Endothelial cell of umbilical vein (primary cell): ENCODE data around the gene ACTR3. TPM values are rescaled to one million over a fixed set of nuclear protein-coding genes. Genes with fewer than 3 reads are reported as not detected.

Source experiments
- BruUV-seq: library from RNA; stranded (reverse); fragments of 400-500 nt; replicated peaks from 2 replicates; lab custom pipeline; 2021; lab: Mats Ljungman, UMichigan
- CTCF ChIA-PET: fragments of 300-600, 350-600 bp; sonication (Branson Sonifier 250); formaldehyde crosslinking; loops from one replicate; lab custom pipeline; 2021; ENCODE audit warnings: antibody characterized with exemption, inconsistent platforms; lab: Charles Lee
- POLR2A ChIA-PET: fragments of 300-600, 350-600 bp; sonication (Branson Sonifier 250); formaldehyde crosslinking; loops from one replicate; lab custom pipeline; 2021; ENCODE audit warnings: antibody characterized with exemption, inconsistent platforms; lab: Charles Lee
- DNase-seq: peaks from one replicate; pipeline ENCODE4 v3.0.0-alpha.2; 2011; ENCODE audit warnings: low read depth, low spot score
- FAIRE-seq: peaks from 2 replicates; lab custom pipeline; 2011; peaks lifted over from hg19 to GRCh38; lab: Jason Lieb, UNC
- H2AFZ ChIP-seq: 2 replicates; pipeline ENCODE4 v1.6.0; 2012; ENCODE audit warnings: low read depth, low read length, control low read depth, inconsistent platforms
- H3K27ac ChIP-seq: 2 replicates; pipeline ENCODE4 v1.5.1; 2011; ENCODE audit warnings: low read depth, mild to moderate bottlenecking, control low read depth, low read length, moderate library complexity; ENCODE audit not compliant: insufficient read depth
- H3K27me3 ChIP-seq, 2 experiments: 2 replicates each; pipeline versions ENCODE4 v1.6.0 to v1.6.1; 2011; ENCODE audit warnings: low read length in 2 of 2, mixed read lengths in 1 of 2; ENCODE audit not compliant: control insufficient read depth in 2 of 2, insufficient read depth in 2 of 2
- H3K36me3 ChIP-seq, 2 experiments: 2 replicates in 1 of 2; 3 replicates in 1 of 2; pipeline ENCODE4 v1.5.1; 2011; ENCODE audit warnings: low read length in 2 of 2, mild to moderate bottlenecking in 1 of 2, moderate library complexity in 1 of 2; ENCODE audit not compliant: control insufficient read depth in 2 of 2, insufficient read depth in 2 of 2; ENCODE audit errors: extremely low read depth in 1 of 2
- H3K4me1 ChIP-seq: 3 replicates; pipeline ENCODE4 v1.5.1; 2011; ENCODE audit warnings: mild to moderate bottlenecking, low read length; ENCODE audit not compliant: control insufficient read depth, insufficient read depth; ENCODE audit errors: extremely low read depth
- H3K4me2 ChIP-seq: 2 replicates; pipeline ENCODE4 v1.6.1; 2011; ENCODE audit warnings: low read length, control low read depth, mixed read lengths; ENCODE audit not compliant: insufficient read depth
- H3K4me3 ChIP-seq, 3 experiments: fragments of 200-600 bp in 1 of 3; sonication (generic), shearing (Covaris generic) in 1 of 3; replicated peaks in 1 of 3; 2 replicates each; pipeline ENCODE4 v1.5.1; 2011 to 2016; ENCODE audit warnings: control low read depth in 3 of 3, low read length in 3 of 3, mild to moderate bottlenecking in 2 of 3, inconsistent platforms in 1 of 3, low read depth in 1 of 3, moderate library complexity in 1 of 3; ENCODE audit not compliant: insufficient read depth in 1 of 3
- H3K79me2 ChIP-seq: 2 replicates; pipeline ENCODE4 v1.6.0; 2012; ENCODE audit warnings: low read length, inconsistent platforms; ENCODE audit not compliant: control insufficient read depth, insufficient read depth
- H3K9ac ChIP-seq: replicated peaks from 2 replicates; pipeline ENCODE3; 2011; ENCODE audit warnings: low read length, control low read depth; ENCODE audit not compliant: insufficient read depth; ENCODE audit errors: extremely low read depth
- H3K9me1 ChIP-seq: replicated peaks from 3 replicates; pipeline ENCODE4 v1.6.0; 2011; ENCODE audit warnings: mild to moderate bottlenecking, low read length; ENCODE audit not compliant: control insufficient read depth, insufficient read depth; ENCODE audit errors: extremely low read depth
- H3K9me3 ChIP-seq: replicated peaks from 2 replicates; pipeline ENCODE4 v1.5.1; 2012; ENCODE audit warnings: low read length, inconsistent platforms; ENCODE audit not compliant: control insufficient read depth, insufficient read depth
- H4K20me1 ChIP-seq: replicated peaks from 2 replicates; pipeline ENCODE3; 2011; ENCODE audit warnings: mild to moderate bottlenecking, low read length; ENCODE audit not compliant: control insufficient read depth, insufficient read depth; ENCODE audit errors: extremely low read depth
- CTCF ChIP-seq, 2 donors: IDR thresholded peaks; 1 replicate in 1 of 2; 2 replicates in 1 of 2; pipeline ENCODE4 v1.5.1; 2011; ENCODE audit warnings: low read length in 2 of 2, mild to moderate bottlenecking in 2 of 2, moderate library complexity in 2 of 2, control low read depth in 1 of 2, inconsistent platforms in 1 of 2, low read depth in 1 of 2; ENCODE audit not compliant: insufficient read depth in 1 of 2; ENCODE audit errors: extremely low read depth in 1 of 2
- EZH2 ChIP-seq: IDR thresholded peaks from 2 replicates; pipeline ENCODE4 v1.6.1; 2012; ENCODE audit warnings: borderline replicate concordance, low read depth, mild to moderate bottlenecking, moderate library complexity, low read length, inconsistent platforms; ENCODE audit not compliant: severe bottlenecking
- FOS ChIP-seq: IDR thresholded peaks from 2 replicates; pipeline ENCODE4 v1.6.1; 2011; ENCODE audit warnings: mild to moderate bottlenecking, low read length, moderate library complexity, borderline replicate concordance; ENCODE audit not compliant: insufficient read depth
- GATA2 ChIP-seq: IDR thresholded peaks from 2 replicates; pipeline ENCODE4 v1.7.0; 2011; ENCODE audit warnings: low read depth, mild to moderate bottlenecking, moderate library complexity, mixed read lengths, low read length; ENCODE audit not compliant: insufficient read length, insufficient read depth
- JUN ChIP-seq: IDR thresholded peaks from 2 replicates; pipeline ENCODE4 v1.6.1; 2011; ENCODE audit warnings: borderline replicate concordance, low read depth; ENCODE audit not compliant: insufficient read length, insufficient read depth
- MAX ChIP-seq: IDR thresholded peaks from 2 replicates; pipeline ENCODE4 v1.6.1; 2011; ENCODE audit not compliant: insufficient read depth, insufficient read length
- MYC ChIP-seq: IDR thresholded peaks from one replicate; pipeline ENCODE4 v1.6.1; 2011; ENCODE audit warnings: mild to moderate bottlenecking, low read depth, low read length
- POLR2A ChIP-seq: IDR thresholded peaks from 2 replicates; pipeline ENCODE4 v1.6.1; 2012; ENCODE audit warnings: low read depth, mild to moderate bottlenecking, control low read depth, low read length
- POLR2AphosphoS5 ChIP-seq: IDR thresholded peaks from 2 replicates; pipeline ENCODE4 v1.6.1; 2012; ENCODE audit warnings: low read depth, mild to moderate bottlenecking, control low read depth, low read length, moderate library complexity; ENCODE audit not compliant: insufficient read depth
- dilution Hi-C: fragments of 300-500 bp; cut with MboI; formaldehyde crosslinking; loops from one replicate; pipeline ENCODE4 v1.15.0; 2019; ENCODE audit warnings: low sequenced_read_pairs; ENCODE audit not compliant: extremely low pct_ligation_motif_present
- intact Hi-C: fragments of 100-400 bp; cut with micrococcal nuclease; formaldehyde crosslinking; loops from one replicate; pipeline ENCODE4 v1.10.0; 2022
- polyA plus RNA-seq, 4 experiments: library from polyadenylated mRNA; depleted of rRNA in 3 of 4; stranded (reverse) in 3 of 4; unstranded in 1 of 4; fragments of >200 nt; gene quantifications; 2 replicates each; pipeline versions ENCODE4 v1.2.1 to v1.2.3, GENCODE V29; 2011 to 2012; ENCODE audit warnings: missing spikeins in 1 of 4
- total RNA-seq: library from RNA; stranded (reverse); gene quantifications from 2 replicates; pipeline ENCODE4 v1.2.3, GENCODE V29; 2021

The ACTR3 gene
- total and polyA plus RNA-seq, 2 donors (not counting 3 experiments of a cell fraction or from before 2014, with no cell fraction given) = 120 to 401 TPM

- intact Hi-C loops (loop anchor here (1.0 kb wide), 1 partner anchor 11 kb away; no protein-coding TSS in a partner anchor), dilution Hi-C loops (no loop called here)
- peak; percentile 36 for DNase-seq
- Histone ChIP-seq H3K27ac (no peak overlapping the region), H3K9me1 (no peaks in the 10 kb centered on the region), H3K4me2 (peak overlapping the region; percentile 56), H3K9me3 (no peaks in the 10 kb centered on the region), H3K79me2 (no peaks in the 10 kb centered on the region), H3K4me3 (no peak overlapping the region), H3K9ac (no peak overlapping the region), H3K36me3 (no peaks in the 10 kb centered on the region), H4K20me1 (no peaks in the 10 kb centered on the region), H3K27me3 (no peaks in the 10 kb centered on the region), H2AFZ (peak overlapping the region; percentile 76), H3K4me1 (peaks cover 15% of the 10 kb centered on the region)
- BruUV-seq = no TSS peak
- peak; percentile 67 for FAIRE-seq
- ChIA-PET CTCF (no interaction called here), POLR2A (no interaction called here)
- TF ChIP-seq FOS = peak; percentile 51
- TF ChIP-seq JUN = no peak
Observed at GRCh38 chr2:113877711-113878598, 11.9 kb upstream of the ACTR3 start.

- Histone ChIP-seq H3K4me1 (peaks cover 12% of the 10 kb centered on the region), H3K27me3 (no peaks in the 10 kb centered on the region), H2AFZ (no peak overlapping the region), H4K20me1 (no peaks in the 10 kb centered on the region), H3K27ac (no peak overlapping the region), H3K9ac (no peak overlapping the region), H3K4me3 (no peak overlapping the region), H3K79me2 (no peaks in the 10 kb centered on the region), H3K9me1 (no peaks in the 10 kb centered on the region), H3K36me3 (no peaks in the 10 kb centered on the region), H3K9me3 (no peaks in the 10 kb centered on the region), H3K4me2 (no peak overlapping the region)
- no peak for TF ChIP-seq MAX
- TF ChIP-seq CTCF (IDR thresholded peaks at IDR 0.05; ENCODE audit: extremely low read depth in 1 of 2, insufficient read depth in 1 of 2, low read depth in 1 of 2, low read length in 2 of 2) = no peak
- no peak for TF ChIP-seq GATA2
- TF ChIP-seq FOS = no peak
- no peak for TF ChIP-seq JUN
- TF ChIP-seq EZH2 = no peak
- no peak for TF ChIP-seq MYC
- no peak for TF ChIP-seq POLR2AphosphoS5
- TF ChIP-seq POLR2A = no peak
- BruUV-seq = no TSS peak
- dilution Hi-C loops (no loop called here), intact Hi-C loops (loop anchor here (1.0 kb wide), 1 partner anchor 11 kb away; no protein-coding TSS in a partner anchor)
- POLR2A ChIA-PET = no interaction called here
- no peak for FAIRE-seq
- CTCF ChIA-PET = interaction anchor here (1.0 to 2.5 kb wide), 3 partner anchors 8 to 122 kb away, joined by 3 to 5 read pairs (median 5); partner anchors contain the start of gene SLC35F5
- no peak for DNase-seq
Observed at GRCh38 chr2:113878743-113879142, 11.1 kb upstream of the ACTR3 start.
